Cerebellar nuclear complex (tissue), 1 donor: ENCODE measurements around the gene AGO3.

Experiments used
- DNase-seq, 2 experiments: peaks; one replicate each; lab custom pipeline; 2025; lab: John Stamatoyannopoulos, UW

The AGO3 gene

DNA sequence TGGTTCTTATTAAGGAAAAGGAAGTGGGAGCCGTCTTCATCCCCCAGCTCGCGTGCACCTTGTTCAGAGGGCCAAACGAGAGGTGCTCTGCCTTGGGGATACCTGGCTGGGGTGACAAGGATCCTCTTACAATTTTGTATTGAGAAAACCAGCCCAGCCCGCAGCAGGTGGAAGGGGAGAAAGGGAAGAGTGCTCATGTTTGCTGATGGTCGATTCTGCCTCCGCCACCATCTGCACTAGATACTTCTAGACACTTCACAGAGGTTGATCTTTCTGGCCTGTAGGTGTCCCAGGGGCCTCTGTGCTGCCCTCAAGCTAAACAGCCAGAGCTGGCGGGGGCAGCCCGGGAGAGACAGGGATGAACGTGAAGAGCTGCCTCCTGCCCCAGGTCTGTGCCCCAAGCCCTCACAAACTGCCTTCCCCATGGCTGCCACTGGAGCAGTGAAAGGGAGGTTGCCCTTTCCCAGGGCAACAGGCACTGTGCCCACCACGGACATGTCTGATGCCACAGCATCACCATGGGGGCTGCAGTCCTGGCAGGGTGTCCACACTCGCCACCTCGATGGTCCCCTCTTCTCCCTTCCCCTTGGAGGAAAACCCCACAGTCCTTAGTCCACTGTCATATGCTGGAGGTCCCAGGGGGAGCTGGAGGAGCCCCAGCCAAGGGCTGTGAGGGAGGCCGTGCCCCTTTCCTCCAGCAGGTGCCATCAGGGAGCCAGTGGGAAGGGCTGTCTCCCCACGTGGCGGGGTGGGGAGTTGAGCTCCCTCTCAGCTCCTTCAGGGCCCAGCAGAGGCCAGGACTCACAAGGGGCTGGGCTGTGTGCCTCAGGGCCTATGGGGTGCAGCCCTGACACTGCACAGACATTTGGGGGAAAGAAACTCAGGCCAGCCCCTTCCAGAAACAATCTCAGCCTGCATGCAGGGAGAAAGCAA, 165.9 kb downstream of the AGO3 start:
- DNase-seq = no peak

DNA sequence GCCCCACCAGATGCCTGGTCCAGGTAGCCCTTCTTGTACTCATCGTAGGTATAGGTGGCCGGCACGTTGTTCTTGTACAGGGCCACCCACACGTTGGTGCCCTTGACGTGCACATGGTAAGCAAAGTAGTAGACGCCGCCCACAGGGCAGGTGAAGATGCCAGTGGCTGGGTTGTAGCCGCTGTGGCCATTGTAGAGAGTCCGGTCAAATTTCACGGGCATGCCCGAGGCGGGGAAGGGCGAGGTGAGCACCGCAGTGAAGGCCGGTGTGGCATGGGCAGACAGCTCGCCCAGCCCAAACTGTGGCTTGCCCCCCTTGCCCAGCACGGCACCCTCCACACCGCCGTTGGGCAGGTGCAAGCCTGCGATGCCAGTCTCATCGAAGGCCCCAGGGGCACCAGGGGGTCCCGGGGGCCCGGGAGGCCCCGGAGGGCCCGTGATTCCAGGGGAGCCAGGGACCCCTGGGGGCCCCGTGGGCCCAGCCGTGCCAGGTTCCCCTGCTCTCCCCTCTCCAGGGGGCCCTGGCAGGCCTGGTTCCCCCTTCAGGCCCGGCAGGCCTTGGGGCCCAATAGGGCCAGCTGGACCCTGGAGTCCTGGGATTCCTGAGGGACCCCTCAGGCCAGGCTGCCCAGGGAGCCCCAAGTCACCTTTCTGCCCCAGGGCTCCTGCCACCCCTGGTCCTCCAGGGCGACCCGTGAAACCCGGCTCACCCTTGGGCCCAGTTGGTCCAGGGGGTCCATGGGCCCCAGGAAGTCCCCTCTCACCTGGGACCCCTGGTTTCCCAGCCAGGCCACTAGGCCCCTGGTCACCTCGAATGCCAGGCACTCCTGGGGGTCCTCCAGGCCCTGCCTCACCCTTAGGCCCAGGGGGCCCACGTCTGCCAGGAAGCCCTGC, 167.0 kb downstream of the AGO3 start:
- DNase-seq = no peak

DNA sequence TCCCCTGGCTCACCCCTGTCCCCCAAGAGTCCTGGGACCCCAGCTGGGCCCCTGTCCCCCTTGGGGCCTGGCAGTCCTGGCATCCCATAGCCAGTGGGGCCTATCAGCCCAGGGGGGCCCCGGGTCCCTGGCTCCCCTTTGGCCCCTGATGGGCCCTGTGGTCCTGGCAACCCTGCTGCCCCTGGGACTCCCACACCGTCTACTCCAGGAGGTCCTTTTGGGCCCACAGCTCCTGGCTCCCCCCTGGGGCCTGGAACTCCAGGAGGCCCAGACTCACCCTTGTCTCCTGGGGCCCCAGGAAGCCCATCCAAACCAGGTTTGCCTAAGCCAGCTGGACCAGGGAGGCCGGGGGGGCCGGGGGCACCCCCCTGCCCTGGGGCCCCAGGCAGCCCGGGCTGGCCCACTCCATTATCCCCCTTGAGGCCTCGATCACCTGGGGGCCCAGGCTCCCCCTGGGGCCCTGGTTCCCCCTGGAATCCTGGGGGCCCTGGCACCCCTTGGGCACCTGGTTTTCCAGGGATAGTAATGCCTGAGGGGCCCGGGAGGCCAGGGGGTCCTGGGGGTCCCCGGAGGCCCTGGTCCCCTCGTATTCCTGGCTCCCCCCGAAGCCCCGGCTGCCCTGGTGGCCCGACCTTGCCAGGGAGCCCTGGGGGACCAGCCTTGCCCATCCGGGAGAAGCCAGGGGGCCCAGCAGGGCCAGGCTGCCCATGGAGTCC, 167.9 kb downstream of the AGO3 start:
- DNase-seq = no peak

DNA sequence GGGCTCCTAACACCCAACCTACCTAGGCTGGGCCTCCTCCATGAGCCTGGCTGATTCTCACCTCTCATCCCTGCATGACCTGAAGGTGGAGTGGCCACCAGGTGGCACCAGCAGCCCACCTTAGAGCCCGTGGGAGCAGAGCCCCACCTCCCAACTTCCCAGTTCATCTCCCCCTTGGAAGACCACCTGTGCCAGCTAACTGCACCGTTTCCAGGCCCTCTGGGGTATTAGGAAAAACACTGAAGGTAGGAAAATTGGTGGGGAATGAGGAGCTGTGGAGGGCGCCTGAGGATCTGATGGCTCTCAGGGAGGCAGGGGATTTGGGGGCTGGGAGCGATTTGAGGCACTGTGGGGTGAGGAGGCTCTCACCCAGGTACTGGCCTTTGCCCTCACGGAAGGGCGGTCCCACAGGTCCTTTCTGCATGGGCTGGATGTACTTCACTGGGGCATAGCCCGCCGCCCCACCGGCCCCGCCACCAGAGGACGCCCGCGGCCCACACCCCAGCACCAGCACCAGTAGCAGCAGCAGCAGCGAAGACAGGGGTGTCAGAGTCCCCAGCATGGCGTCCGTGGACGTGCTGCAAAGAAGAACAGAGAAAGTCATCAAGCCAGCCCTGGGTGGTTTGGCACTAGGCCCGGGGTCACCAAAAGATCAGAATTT, 168.9 kb downstream of the AGO3 start:
- DNase-seq = peak in 1 of 2 experiments; percentile 43

DNA sequence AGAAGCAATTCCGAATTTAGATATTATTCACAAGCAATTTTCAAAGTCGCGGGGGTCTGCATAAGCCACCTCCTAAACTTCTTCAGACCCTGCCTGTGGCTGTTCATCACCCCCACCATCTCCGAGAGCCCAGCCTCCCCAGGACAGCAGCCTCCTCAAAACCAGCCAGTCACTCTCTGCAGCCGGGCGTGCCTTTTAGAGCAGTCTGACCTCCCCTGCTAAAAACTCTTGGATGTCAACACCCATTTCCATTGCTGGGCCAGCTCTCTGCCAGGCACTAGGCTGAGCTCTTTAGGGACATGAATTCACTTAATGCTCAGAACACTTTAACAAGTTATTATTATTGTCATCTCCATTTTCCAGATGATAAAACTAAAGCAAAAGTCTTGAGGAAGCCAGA, 169.5 kb downstream of the AGO3 start:
- DNase-seq = no peak

DNA sequence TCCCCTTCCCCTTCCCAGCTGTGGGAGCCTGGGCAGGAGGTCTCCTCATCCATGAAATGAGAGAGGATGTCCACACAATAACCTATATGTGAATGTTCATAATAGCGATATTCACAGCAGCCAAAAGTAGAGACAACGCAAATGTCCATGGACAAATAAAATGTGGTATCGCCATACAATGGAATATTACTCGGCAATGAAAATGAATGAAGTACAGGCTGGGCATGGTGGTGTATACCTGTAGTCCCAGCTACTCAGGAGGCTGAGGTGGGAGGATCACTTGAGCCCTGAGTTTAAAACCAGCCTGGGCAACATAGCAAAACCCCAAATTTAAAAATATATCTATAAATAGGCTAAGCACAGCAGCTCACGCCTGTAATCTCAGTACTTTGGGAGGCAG, 170.6 kb downstream of the AGO3 start:
- DNase-seq = no peak

DNA sequence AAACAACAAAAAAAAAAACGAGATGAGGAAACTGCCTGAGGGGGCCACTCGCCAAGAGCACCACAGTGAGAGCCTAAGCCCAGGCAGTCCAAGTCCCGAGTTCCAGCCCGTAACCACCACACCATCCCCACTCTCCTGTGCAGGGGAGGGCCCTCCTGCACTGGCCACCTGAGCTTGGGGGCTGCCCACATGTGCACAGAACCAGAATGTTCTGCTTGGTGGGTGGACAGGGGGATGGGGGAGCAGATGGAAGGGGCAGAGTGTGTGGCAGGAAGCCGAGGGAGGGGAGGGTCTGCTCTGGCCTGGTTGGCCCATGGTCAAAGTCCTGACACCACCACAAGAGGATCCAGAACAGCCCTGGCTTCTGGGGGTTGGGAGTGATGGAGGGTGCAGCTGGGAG, 175.4 kb downstream of the AGO3 start:
- no peak for DNase-seq

DNA sequence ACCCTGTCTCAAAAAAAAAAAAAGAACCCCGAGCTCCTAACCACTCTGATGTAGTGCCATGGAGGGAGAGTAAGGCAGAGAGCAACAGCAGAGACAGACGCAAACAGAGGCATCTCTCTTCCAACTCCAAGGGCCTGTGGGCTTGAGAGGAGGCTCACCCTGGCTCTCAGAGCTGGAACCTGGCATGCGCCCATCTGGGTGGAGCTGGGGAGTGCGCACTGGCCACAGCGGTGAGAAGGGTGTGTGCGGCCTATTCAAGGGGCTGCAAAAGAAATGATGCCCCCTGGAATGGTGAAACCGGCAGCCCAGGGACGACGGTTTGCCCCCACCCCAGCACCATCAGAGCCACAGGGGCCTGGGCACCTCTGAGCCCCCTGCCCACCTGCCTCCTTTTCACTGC, 176.5 kb downstream of the AGO3 start:
- DNase-seq = no peak

DNA sequence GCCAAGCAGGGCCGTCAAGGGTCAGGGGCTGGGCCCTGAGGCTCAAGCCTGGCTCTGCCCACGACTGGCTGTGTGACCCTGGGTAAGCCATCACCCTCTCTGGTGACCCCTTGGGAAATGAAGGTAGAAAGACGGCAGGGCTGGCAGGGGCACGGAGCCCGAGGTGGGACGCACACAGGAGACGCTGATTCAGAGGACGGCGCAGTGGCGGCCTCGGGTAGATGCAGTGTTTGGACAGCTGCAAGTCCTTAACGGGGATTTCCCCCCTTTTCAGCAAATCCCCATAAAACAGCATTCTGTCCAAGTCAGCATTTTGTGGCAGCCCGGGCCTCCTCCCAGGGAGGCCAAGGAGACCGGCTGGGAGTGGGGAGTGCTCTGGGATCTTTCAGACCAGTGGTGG, 177.4 kb downstream of the AGO3 start:
- DNase-seq = no peak

DNA sequence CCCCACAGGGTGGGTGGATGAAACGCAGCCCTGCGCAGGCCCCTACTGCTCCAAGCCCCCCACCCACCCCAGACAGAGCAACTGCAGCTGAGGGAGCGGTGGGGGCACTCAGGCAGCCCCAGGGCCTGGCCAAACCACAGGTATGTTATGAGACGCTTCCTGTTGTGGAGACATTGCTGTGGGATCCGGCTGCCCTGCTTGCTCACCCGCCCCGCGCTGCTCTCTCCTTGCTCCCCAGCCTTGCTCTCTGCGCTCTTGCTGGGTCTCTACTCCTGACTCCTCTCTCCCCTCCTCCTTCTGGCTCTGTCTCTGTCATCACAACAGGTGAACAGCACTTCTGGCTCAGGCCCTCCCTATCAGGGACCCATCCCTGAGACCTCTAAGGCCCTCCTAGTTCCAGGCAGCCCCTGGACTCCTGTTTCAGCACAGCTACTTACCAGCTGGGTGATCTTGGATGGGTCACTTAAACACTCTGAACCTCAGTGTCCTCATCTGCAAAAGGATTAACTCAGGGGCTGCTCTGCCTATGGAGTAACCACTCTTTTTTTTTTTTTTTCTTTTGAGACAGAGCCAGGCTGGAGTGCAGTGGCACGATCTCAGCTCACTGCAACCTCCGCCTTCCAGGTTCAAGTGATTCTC, 178.3 kb downstream of the AGO3 start:
- DNase-seq = no peak

DNA sequence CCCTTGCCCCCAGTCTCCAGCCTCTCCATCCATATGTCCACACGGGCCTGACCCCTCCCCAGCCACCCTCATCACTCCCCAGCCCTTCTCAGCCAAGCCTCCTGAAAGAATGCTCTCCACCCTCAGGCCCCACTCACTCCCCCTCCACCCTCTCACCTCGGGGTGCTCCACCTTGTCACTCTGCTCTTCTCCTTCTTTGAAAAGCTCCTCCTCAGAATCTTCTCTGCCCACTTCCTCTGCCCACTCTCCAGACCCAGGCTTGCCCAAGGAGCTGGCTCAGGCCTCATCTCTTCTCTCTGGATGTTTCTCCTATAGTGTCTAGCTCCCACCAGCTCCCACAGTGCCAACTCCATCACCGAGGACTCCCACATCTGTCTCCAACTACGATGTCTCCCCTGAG, 180.2 kb downstream of the AGO3 start:
- DNase-seq = no peak

DNA sequence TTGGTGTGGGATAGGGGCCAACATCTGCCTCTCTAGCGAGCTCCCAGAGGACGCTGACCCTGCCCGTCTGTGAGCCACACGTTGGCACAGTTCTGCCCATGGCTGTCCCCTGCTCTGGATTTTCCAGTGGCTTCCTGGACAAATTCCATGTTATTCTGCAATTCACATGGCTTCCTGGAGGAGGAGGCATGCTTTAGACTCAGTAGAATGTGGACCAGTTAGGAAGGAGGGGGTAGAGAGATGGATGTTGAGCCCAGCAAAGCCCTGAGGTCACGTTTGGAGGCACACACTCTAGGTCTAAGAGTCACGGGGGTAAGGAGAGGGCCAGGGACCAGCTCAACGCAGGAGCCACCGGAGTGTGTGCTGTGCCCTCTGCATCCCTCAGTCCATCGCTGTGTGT, 181.9 kb downstream of the AGO3 start:
- DNase-seq = no peak

DNA sequence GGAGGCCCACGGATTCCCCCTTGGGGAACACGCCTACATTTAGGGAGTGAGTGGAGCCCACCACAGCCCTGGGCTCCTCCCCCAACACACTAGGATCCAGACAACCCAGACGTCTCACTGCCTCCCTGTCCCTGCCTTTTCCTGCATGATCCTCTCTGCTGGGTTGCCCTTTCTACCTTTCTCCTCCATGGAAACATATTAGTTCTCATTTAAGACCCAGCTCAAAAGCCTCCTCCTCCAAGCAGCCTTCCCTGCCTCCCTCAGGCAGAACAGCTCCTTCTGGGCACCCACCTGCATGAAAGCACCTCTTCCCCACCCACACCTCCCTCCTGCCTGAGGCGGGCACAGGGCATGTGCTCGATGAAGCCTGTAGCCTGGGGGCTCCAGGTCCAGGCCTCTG, 183.5 kb downstream of the AGO3 start:
- DNase-seq = no peak

DNA sequence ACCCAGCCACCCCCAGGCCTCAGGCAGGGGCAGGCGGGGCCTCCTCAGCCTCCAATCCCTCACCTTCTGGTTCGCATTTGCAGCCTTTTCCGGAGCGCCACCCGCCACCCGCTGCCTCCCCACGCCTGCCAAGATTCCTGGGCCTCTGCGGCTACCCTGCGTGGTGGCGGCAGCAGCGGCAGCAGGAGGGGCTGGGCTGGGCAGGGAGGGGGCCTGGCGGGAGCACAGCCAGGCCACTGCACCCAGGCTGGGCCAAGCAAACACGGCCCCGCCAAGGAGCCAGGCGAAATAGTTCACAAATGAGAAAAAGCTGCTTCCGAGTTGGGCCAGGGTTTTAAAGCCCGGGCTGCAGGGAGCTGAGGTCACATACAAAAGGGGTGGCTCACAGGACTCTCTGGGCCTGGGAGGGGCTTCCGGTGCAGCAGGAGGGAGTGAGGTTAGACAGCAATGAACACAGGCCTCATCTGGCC, 184.3 kb downstream of the AGO3 start:
- DNase-seq = peak; percentile 43

DNA sequence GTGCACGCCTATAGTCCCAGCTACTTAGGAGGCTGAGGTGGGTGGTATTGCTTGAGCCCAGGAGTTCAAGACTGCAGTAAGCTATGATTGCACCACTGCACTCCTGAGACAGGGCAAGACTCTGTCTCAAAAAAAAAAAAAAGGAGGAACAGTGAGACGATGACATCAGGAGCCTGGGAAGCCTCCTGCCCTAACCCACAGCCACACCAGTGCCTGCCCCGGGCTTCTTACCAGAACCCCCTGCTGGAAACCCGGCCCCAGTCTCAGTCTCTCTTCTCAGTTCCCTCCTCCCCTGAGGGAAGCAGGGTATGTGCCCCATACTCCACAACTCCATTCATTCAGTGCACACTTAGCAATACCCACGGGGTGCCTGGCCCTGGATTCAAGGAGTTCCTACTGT, 185.0 kb downstream of the AGO3 start:
- no peak for DNase-seq

DNA sequence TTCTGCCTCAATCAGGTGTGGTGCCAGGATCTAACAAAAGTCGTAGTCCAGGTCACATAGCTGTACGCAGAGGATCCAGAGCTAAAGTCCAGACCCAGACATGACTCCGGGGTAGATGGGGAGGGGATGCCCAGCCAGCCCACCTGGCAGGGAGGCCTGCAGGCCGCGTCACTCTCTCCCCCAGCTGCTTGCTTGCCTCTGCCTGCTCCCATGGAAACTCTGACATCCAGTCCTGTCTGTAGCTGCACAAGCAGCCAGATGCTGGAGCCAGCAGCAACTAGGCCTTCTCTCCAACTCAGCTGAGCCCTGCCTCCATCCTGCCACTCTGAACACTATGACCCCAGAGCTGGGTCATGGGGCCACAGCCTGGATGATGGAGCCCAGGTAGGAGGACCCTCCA, 186.0 kb downstream of the AGO3 start:
- DNase-seq = no peak

DNA sequence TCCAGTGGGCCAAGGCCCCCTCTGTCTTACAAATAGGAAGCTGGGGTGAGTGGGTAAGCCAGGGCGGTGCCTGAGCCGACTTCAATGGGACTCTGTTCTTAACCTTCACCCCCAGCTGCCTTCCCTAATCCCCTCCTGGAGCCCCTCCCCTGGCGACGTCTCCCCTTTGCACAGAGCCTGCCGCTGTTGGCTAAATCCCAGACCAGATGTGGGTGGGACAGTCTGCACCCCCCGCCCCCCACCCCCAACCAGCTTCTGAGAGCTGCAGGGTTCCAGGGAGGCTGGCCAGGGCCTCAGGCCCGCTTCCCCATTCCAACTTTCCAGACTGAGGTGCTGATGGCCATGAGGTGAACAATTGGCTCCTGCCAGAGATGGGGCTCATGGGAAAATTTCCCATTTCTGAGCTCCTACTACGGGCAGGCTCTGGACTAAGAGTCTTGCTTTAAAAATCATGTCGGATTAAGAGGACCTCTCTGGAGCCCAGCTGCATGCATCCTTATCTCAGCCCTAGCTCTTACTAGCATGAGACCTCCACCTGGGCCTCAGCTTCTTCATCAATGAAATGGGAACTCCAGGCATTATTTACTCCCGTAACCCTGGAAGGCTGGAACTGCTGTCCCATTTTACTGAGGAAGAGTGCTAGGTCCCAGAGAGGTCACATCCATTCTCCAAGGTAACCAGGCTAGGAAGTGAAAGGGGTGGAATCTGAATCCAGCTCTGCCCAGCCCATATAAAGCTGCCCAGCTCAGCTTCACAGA, 187.7 kb downstream of the AGO3 start:
- DNase-seq = no peak

DNA sequence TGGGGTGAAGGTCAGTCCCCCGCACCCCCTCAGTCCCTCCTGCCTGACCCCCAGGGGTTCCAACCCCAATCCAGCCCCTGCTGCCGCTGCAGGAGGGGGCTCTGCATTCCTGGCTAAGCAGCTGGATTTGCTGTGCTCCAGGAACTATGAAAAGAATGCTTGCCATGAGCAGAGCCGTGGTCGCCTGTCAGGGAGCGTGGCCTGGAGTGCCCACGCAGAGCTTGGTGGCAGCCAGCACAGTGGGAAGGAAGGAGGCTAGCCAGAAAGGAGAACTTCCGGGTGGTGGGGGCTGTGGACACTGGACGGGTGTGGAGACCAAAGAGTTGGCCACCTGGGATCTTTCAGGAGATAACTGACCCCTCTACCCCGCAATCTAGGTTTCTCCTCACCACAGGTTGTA, 188.6 kb downstream of the AGO3 start:
- DNase-seq = no peak
